Pons (tissue), 1 donor: Measurements from ENCODE around the gene ASPA.
"Not testable (repeated sequence)": the region's sequence is repeated elsewhere in the genome, so short reads cannot be mapped to it uniquely, and the experiment has no call there.

Experiments used
- DNase-seq: peaks from one replicate; pipeline ENCODE4 v3.0.0-alpha.2; 2016; ENCODE audit warnings: low spot score

ASPA gene

DNA sequence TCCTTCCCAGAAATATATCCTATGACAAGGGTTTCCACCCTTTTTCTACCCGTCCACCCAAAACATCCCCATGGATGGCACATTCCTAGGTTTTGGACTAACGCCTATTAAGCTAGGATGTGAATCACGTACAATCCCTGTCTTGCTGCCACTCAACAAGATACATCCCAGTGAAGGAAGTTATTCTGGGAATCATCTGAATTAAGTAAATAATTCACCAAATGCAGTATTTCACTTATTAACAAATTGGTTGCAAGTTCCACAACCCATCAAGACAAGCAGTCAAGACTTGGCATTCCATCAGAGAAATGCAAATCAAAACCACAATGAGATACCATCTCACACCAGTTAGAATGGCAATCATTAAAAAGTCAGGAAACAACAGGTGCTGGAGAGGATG lies 32.1 kb downstream of the ASPA start:
- DNase-seq: no peak

DNA sequence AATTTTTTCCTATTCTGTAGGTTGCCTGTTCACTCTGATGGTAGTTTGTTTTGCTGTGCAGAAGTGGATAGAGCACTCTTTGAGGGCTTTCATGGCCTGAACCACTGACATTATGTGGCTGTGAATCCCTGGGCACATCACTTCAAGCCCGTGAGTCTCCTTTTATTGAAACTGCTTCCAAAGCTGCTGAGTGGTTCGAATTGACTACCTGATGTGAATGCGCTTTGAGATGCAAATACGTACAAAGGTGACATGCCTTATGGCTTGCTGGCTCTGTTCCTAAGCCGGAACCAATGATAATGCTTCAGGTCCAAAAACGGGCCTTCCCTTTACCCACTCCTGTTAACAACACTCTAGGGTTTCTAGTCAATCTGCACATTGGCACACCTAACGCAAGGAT lies 34.3 kb downstream of the ASPA start:
- DNase-seq: no peak

DNA sequence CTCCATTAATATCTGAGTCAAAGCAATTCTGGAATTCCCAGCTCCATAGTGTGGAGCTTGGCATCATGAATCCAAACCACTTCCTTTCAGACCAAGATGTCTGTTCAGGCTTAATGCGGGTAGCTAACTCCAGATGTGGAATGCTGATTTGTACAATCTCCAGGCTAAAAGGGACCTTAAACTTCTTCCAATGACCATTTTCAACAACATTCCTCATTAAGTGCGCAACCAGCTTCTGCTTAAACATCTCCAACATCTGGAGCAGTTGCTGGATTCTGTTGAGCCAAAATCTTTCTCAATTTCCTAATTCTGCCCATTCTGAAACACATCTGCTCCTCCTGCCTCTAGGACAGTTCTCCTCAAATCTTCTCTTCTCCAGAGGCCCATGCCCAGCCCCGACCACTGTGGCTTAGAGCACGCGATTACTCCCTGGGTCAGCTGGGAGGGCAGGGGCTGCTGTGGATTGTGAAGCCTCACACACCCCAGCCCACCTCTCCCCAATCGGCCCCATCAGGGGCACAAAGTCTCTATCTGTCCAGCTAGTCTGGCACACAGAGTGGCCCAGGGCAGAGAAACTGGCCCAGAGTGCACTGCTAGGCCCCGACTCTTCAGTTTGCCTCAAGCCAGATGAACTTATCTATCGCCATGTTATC lies 36.2 kb downstream of the ASPA start:
- no peak for DNase-seq

DNA sequence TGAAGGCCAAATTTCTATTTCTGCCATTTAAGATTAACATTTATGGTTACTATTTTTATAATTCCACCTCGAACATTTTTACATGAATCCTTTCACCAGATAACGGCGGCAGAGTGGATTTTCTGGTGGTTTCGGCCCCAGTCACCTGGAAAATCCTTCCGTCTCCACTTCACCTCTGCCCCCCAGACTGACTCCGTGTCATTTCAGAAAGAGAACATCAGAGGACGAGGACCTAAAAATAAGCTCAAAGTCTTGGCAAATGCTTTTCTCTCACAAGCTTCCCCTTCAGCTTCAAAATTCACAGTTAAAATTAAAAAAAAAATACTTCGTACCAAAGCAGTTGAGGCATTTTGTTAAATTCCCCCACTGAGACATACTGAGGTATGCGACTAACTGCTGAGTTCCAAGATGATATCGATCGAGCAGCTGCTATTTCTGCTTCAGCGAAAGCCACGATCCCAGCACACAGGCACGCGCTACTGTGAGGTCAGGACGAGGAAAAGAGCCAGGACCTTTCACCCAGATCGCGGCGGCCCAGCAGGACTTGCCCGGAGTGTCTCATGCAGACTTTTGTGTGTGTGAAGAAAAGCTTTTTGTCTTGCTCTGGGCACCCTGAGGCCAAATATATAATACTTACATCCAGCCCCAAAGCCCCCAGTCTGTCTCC lies 36.8 kb downstream of the ASPA start:
- DNase-seq: peak; percentile 92

DNA sequence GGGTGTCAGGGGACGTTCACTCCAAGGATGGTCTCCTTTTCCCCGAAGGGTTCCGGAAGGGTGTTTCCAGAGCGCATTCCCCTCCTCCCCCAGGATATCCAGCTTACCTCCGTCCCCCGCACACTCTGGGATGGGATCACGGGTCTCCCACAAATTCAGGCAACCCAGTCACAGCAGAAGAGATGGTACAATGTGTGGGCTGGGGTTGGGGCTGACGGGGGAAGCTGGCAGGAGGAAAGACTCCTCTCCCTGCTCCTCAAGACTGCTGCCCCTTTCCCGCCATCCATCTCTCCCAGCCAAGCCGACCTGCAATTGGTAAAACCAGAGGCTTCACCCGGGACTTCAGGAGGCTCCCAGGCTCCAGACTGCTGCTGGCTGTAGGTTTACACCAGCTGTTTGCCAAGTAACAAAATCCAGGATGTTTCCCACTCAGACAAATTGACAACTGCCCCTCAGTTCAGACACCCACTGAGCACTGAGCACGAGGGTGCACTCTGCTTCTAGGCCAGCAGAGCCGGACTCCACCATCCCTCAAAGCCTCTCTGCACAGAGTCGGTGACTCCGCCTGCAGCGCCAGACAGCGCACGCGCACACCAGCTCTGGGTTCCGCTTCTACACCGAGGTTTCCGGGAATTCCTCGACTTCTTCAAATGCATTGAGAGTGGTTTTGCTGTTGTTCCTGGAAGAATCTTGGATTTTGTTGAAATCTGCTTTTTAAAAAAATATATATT lies 37.7 kb downstream of the ASPA start:
- no peak for DNase-seq

DNA sequence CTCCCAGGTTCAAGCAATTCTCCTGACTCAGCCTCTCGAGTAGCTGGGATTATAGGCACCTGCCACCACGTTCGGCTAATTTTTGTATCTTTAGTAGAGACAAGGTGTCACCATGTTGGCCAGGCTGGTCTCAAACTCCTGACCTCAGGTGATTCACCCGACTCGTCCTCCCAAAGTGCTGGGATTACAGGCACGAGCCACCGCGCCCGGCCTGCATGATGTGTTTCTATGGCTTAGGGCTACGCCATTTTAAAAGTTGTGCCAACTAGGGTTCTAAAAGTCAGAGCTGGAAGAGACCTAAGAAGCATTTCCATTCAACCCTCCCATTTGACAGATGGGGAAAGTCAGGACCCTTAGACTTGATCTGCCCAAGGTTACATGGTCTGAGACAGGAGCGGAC lies 38.4 kb downstream of the ASPA start:
- not testable (repeated sequence) for DNase-seq

DNA sequence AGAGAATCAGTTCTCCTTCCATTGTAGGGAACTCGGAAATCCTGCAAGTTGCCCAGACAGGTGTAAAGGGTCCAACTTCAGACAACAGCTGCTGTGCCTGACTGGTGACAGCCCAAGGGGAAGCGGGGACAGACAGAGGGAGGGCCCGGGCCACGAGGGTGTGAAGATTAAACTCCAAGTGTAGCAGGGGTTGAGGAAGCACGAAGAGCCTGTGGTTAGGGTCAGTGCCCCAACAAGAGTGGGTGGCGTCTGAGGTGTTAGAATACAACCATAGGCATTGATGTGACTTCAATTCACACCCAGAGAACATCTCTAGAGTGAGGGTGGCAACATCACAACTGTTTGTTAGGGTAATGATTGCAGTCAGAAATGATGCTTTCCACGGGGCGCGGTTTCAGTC lies 39.1 kb downstream of the ASPA start:
- DNase-seq: no peak

DNA sequence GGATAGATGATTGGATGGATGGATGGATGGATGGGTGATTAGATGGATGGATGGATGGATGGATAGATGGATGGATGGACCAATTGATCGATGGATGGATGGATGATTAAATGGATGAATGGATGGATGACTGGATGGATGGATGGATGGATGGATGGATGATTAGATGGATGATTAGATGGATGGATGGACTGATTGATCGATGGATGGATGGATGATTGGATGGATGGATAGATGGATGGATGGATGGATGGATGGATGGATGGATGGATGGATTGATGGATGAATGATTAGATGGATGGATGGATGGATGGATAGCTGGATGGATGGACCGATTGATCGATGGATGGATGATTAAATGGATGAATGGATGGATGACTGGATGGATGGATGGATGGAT lies 43.7 kb downstream of the ASPA start:
- not testable (repeated sequence) for DNase-seq

DNA sequence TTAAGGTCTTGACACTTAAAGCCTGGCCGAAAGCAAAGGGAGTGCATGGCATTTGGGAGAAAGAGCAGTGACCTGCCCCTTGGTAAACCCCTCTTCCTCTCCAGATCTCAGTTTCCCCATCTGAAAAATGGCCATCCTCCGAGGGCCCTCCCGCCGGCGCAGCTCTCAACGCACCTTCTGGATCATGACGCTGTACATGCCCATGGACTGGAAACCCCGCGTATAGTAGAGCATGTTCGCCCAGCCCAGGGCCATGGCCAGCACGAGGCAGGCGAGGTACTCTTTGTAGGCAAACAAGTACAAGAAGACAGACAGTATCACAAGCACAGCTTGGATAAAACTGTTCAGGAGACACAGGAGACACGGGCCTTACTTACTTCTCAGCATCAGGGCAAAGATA lies 48.2 kb downstream of the ASPA start:
- DNase-seq: no peak

DNA sequence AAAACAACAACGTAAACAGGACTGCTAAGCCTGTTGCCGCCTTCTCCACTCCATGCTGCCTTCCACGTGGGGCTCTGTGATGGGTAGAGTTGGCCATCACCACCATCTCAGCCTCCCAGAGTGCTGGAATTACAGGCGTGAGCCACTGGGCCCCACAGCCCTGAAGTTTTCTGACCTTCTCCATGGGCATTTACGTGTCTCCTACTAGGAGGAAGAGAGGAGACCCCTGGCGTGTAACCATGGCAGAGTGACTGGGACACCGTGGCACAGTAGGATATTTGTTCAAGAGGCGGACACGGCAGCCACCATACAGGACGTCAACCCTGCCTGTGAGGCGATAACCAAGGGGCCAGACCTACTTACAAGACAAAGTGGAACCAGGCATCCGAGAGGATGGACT lies 50.7 kb downstream of the ASPA start:
- no peak for DNase-seq

DNA sequence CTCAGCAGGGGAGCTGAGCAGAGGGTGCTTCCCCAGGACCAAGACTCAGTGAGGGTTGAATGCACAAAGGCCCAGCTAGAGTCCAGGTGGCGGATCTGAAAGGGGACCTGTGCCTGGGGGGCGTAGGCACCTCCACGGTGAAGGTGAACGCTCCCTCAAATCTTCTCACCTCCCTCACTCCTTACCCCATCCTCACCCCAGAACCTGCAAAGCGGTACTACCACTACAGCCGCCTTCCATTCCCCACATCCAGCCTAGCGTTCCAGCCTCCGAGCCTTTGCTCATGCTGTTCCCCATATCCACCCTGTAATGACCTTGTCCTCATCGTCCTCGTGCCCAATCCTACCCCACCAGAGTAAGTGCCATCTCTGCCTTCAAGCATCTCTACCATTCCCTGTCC lies 51.2 kb downstream of the ASPA start:
- DNase-seq: no peak

DNA sequence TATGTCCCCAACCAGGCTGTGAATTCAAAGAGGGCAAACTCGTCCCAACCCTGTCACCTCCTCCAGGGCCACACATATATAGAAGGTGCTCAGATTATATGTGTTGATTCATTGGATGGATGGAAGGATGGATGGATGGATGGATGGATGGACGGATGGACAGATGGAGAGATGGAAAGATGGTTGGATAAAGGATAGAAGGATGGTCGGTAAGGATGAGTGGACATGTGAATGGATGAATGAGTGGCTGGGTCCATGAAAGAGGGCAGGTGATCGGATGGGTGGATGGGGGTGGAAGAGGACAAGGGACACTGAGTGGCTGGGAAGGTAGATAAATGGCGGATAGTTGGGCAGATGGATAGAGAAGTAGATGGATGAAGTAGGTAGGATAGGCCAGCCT lies 51.7 kb downstream of the ASPA start:
- DNase-seq: no peak

DNA sequence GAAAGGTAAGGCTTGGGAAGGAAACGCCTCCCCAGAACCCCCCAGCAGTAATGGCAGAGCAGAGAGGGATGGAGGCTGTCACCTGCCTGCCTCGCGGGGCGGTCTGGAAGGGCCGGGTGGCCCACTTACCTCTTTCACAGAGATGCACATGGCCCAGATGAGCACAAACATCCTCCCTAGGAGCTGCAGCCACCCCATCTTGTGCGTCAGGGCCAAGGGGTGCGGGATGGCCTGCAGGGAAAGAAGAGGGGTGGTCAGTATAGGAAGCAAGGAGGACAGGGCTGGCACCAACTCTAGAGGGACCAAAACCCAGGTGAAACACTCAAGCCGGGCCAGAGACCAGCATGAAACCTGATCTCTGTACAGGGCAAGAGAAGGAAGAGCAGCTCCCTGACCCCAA lies 52.1 kb downstream of the ASPA start:
- DNase-seq: no peak

DNA sequence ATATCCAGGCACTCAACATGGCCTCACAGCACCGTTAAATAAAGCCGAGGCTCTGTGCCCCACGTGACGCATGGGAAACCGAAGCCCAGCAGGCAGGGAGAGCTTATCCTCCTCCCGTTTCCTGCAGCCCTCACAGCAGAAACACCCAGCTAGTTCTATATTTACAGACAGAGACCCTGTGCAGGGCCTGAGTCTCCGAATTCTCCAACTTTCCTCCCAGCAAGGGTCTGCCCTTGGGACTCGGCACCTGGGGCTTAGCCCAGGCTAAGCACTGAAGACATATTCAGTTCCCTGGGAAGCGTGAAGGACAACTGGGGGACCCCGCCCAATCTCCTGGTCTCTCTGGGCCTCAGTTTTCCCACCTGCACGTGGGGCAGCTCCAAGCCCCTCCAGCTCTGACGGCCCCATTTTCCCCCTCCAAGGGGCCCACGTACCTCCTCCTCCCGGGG lies 52.6 kb downstream of the ASPA start:
- DNase-seq: no peak

DNA sequence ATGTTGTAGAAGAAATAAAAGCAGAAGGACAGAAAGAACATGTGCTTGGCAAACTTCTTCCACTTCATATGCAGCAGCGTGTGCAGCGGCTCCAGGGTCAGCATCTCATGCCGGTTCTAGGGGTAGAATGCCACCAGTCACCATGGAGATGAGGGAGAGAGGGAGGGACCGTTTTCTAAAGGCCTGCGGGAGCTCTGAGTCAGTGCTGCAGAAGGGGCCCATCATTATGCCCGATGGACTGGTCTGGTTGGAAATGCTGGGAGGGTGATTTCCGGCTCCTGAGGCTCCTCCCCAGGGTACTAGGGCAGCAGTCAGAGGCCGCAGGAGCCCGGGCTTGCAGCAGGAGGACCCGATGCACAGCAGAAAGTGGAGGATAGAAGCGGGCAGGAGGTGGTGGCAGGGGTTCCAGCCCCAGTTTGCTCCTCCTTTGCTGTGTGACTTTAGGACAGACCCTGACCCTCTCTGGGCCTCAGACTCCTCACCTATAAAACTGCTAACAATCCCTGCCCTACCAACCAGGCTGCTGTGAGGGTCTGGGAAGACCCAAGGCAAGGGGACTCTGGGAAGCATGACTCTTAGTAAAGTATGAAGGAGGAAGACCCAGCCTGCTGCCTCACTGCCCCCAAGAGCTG lies 53.2 kb downstream of the ASPA start:
- DNase-seq: no peak

DNA sequence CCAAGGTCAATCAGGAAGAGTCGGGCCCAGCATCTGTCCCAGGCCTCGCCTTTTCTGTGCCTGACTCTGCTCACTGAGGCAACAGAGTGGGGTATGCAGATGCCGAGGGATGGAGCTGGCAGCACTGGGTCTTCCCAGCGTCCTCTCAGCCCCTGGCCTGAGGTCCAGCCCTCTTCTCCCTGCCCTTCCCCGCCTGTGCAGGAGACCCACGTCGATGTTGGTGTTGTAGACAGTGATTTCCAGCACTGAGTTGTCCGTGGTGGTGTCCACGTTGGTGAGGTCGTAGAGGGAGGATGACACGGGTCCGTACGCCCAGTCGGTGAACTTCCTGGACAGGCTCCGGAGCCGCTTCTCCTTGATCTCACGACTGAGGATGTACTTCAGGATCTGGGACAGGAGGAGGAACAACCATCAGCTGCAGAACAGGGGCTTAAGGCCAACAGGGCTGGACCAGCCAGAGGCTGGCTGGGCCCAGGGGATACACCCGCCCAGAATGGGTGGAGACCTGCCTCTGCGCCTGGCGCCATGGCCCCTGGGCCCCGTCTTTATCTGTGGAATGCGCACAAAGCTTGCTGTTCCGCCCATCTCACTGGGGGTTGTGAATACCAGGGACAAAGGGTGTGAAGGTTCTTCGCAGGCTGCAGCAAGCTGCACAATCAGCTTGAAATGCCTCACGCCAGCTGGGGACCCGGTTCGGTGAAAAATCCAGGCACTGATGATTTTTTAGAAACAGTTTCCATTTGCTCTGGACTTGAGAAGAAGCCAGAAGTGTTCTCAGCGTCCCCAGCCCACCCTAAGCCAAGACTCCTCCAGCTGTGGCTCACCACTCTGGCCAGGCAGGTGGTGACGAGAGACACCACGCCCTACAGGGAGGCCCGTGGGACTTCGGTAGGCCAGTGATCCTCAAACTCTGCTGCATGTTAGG lies 54.3 kb downstream of the ASPA start:
- peak; percentile 64 for DNase-seq

DNA sequence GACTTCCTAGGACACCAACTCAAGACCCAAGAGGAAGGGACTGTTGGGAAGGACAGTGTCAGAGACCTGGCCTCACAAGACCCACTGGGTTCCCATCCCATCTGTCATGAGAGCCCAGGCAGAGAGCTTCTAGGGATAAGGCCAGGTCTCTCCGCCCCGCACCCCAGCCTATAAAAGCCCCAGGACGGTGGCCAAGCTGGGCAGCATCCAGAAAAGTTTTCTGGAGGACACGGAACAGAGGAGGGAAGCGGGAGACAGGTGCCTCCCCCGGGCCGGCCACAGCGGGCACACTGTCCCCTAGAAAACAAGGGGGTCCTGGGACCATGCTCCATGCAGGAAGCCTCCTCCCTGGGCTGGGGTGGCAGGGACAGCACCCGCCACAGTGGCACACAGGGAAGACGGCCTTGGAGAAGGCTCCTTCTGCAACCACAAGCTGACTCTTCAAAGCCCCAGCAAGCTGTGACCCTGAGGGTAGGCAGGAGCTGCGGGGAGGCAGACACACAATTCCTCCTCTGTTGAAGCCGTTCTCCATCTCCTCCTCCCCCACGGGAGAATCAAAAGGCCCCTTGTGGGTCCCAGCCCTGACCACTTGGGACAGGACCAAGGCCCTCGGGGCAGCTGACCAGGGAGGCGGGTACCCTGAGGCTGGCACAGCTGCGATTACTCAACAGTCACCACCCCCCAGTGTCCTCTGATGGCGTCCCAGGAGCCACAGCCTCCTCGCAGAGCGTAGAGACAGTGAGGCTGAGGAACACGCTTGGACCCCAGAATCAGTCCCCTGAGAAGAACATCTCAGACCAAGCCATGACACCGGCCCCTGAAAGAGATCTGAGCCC lies 55.7 kb downstream of the ASPA start:
- DNase-seq: peak; percentile 99

DNA sequence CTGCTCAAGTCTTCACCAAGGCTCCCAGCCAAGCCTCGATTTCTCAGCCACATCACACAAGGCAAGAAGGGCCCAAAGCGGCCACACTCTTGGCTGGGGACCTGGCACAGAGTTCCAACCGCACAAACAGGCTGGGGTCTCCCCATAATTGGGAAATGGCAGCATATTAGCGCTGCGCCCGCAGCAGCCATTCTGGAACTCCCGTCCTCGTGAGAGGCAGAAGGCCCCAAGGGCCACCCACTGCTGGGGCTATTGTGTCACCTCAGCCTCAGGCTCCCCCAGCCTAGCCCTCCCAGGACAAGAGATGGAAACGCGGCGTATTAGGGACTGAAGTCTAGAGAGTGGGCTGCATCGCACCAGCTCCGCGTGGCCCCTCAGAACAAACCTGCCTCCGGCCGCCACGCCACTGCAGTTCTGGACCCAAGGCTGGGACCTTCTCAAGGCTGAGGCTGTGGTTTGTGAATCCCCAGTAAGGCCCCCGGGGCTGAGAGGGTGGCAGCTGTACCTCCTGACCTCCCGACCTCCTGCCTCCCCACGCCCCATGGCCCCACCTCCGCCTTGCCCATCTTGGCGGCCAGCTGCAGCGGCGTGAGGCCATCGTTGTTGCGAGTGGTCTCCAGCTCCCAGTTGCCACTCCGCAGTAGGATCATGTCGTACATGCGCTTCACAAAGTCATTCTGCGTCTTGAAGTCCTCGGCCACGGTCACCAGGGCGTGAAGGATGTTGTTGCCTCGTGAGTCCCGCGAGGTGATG lies 56.5 kb downstream of the ASPA start:
- DNase-seq: no peak

DNA sequence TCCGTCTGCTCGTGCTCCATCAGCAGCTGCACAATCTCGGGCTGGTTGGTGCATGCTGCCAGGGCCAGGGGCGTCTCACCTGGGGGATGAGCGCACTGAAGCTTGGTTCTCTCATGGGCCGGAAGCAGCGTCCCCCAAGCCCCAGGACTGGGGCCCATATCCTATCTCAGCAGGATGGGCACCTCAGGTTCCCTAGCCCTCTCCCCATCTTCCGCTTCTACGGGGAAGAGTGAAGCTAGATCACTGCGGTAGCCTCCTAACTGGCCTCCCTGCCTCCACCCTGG lies 57.0 kb downstream of the ASPA start:
- DNase-seq: no peak

DNA sequence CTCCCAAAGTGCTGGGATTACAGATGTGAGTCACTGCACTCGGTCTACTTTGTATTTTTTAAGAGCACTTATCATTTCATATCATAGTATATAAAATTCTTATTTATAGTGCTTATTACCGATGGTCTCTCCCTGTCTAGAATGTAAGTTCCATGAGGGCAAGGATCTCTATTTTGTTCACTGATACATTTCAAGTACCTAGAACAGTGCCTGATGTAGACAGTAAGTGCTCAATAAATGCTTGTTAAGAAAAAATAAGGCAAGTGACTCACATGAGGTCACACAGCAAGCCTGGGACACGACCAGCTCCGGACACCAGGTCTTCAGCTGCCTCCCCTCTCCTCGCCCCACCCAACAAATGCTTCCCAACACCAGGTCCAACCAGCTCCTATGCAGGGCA lies 58.0 kb downstream of the ASPA start:
- no peak for DNase-seq
